HuH-7 (cell line): ENCODE data around the gene RIPOR3.
"Not testable (repeated sequence)": the region's sequence is repeated elsewhere in the genome, so short reads cannot be mapped to it uniquely, and the experiment has no call there.

Source experiments
- DNase-seq: peaks from one replicate; pipeline ENCODE4 v3.0.0; 2011; ENCODE audit warnings: low spot score

RIPOR3 gene

DNA sequence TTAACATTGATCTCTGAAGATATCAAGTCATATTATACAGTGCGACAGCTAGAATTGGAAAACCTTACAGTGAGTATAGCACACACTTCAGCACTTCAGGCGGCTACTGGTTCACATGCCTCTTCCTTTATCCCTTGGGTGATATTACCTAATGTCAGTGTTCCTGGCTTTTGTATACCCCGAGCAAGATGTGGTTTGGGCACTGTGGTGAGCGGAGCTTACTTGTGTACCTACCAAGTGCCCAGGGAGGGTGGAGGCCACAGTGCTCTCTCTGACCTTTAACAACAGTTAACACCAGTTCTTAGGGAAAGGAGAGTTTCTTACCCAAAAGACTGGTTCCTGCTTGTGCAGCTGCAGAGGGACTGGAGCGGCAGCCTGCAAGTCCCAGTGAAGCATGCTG lies 116.8 kb downstream of the RIPOR3 start:
- no peak for DNase-seq

DNA sequence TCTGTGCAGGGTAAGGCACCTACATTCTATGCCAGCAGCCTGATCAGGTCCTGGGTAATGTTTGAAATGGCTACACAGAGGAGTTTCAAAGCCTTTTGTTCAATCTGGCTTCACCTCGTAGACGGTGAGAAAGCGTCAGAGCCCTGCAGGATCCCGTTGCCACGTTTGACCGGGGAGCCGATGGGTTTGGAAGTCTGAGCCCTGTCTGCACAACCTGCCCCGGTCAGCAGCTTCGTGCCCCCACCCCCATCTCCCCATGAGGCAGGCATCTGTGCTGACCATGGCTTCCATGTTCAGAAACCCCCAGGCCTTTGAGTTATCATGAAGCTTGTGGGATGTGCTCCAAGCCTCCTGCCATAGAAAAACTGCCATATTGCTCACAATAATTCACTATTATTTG lies 117.2 kb downstream of the RIPOR3 start:
- no peak for DNase-seq

DNA sequence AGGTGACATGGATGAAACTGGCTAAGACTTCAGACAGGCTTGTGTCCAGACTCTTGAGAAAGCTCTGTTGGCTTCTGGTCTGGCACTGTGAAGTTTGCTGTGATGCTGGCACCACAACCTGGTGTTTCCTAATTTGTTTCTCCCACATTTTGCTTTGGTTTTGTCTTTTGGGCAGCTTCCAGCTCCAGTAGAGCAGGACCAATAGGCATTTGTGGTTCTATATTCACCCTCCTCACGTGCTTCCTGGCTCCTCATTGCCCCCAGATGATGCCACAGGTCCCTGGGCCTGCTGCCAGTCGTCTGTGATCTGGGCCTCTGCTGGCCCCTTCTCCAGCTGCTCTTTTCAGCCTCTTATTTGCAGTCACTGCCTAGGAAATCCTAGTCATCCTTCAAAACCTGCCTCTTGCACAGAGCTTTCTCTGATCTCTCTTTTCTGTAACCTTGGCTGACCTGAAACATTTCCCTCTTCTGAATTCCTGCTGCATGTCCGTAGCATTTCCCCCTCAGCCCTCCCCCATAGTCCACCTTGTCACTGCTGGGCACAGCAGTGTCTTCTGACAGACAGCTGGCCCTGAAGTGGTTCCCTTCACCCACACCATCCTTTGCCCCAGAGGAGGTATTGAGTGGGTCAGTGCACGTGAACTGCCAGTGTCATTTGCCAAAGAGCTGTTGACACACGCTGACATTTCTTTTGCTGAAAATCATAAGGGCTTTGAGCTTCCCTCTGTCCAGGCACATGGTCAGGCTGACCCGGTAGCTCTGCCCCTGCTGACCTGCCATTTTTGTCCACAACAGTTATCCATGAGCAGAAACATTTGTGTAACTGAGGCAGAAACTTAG lies 118.2 kb downstream of the RIPOR3 start:
- no peak for DNase-seq

DNA sequence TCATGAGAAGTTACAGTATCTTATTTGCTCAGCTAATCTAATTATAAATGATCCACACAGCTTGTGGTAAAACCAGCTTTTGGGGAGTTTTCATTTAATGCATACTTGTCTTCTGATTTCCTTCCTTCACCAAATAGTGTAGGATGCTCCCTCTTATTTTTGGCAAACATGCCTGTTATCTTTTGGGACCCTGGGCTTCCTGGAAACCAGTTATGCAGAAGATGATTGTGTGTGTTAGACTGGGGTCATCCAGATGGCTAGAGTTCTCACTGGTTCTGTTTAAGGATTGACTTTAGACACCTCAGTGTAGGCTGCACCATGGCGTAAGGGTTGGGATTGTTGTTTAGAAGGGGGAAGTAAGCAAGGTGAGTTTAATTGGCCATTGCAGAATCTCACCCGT lies 119.9 kb downstream of the RIPOR3 start:
- no peak for DNase-seq

DNA sequence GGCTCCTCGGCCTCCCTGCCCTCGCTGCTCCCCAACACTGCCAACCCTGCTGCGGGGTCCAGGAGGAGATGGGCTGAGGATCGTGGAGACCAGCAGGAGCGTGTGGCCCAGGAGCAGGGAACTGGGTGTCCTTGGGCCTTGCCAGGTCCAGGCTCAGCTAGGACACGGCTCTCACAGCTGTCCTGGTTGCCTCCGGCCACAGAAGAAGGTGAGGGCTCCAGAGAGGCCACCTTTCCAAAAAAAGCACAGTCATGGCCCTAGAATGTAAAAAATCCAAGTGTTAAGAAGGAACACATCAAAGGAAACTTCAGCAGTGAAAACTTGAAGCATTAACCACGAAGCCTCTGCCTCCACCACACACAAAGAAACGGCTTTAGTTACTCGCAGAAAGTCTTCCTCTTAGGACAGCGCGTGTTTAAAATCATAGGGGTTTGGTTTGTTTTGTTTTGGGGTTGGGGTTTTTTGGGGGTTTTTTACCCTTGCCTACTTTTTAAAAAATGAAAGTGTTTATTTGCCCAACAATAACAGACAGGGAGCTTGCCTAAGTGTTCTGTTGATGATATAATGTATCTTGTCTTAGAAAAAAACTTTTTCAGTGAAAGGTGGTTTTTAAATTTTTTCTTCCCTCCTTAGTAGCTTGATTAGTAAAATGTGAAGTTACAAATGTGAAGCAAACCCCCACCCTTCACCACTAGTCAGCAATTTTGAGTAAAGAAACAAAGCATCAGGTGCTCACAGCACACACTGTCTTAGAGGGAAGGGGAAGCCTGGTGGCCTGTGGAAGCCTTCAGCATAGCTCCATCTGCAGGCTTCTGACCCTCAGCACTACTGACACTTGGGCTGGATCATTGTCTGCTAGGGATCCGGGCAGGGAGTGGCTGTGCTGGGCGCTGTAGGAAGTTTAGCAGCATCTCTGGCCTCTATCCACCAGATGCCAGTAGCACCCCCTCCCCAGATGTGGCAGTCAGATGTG lies 121.2 kb downstream of the RIPOR3 start:
- no peak for DNase-seq

DNA sequence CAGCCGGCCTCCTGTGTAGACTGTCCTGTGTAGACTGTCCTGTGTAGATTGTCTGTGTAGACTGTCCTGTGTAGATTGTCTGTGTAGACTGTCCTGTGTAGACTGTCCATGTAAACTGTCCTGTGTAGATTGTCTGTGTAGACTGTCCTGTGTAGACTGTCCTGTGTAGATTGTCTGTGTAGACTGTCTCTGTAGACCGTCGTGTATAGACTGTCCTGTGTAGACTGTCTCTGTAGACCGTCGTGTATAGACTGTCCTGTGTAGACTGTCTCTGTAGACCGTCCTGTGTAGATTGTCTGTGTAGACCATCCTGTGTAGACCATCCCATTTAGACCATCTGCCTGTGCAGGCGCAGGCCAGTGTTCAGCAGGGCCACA lies 121.9 kb downstream of the RIPOR3 start:
- not testable (repeated sequence) for DNase-seq

DNA sequence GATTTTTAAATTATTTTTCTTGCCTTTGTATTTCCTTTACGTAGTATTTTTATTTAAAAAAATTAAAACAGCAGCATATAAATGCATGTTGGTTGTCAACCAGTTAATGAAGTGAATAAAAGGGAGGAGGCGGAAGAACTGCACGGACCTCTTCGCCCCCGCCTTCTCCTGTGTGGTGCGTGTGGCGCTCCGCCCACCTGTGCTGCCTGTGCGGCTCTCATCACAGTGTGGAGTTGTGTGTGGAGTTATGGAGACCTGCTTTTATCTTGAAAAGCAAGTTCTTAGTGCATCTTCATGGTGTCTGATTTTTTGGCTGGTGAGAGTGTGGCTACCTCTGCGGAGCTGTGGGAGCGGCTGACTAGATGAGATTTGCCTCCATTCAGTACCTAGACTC lies 122.8 kb downstream of the RIPOR3 start:
- DNase-seq: no peak

DNA sequence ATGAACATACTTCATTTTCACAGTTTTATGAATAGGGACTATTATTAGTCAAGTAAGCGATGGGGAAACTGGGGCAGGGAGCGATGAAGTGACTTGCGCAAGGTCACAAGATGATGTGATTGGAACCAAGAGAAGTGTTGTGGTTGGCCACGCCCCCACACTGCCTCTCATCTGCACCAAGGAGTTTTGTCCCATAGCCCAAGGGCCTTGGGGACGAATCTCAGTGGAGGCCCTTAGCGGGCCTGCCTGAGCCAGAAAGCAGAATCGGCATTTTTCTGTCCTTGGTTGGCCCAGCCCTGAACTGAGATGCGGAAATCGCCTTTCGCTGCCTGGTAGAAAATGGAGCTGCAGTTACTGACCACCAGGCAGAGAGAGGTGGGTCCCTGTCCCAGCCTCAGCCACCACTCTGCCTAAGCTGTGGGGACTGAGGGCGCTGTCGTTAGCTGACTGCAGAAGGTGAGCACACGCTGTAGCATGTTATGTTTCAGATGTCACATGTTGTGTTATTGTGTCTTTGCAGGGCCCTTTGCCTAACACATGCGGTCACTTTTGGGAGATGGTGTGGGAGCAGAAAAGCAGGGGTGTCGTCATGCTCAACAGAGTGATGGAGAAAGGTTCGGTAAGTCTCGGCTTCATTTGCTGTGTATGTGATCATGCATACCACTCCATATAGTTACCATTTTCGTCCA lies 123.3 kb downstream of the RIPOR3 start:
- no peak for DNase-seq

DNA sequence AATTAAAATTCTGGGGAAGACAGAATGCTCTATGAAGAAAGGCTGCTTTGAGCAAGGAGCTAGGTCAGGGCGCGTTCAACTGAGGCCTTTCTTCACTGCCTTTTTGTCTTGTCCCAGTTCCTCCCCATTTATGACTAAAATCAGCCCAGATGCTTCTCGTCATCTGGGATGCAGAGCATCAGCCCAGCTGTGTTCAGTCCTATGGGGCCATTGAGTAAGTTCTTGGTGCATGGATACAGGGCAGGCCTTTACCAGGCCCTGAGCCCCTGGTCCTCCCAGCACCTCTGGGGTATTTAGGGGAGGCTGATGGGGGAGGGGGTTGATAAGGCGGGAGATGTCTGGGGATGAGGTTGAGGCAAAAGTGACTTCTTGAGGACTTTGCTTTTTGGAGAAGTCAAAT lies 125.5 kb downstream of the RIPOR3 start:
- no peak for DNase-seq

DNA sequence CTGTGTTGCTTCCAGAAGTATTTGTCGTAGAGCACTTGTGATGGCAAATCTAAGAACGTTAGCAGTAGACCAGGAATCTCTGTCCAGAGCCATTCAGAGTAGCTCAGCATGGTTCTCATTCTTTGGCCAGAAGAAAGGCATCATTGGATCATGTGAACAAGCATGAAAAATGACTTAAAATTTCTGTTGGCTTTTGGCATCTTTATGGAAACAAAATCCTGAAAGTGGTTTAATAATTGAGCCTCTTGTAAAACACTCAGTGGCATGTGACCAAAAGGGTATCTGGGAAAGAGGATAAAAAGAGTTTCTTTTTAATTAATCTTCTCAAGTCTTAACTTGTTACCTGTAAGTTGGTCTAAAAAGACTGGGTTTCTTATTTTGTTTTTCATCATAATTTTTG lies 126.0 kb downstream of the RIPOR3 start:
- no peak for DNase-seq

DNA sequence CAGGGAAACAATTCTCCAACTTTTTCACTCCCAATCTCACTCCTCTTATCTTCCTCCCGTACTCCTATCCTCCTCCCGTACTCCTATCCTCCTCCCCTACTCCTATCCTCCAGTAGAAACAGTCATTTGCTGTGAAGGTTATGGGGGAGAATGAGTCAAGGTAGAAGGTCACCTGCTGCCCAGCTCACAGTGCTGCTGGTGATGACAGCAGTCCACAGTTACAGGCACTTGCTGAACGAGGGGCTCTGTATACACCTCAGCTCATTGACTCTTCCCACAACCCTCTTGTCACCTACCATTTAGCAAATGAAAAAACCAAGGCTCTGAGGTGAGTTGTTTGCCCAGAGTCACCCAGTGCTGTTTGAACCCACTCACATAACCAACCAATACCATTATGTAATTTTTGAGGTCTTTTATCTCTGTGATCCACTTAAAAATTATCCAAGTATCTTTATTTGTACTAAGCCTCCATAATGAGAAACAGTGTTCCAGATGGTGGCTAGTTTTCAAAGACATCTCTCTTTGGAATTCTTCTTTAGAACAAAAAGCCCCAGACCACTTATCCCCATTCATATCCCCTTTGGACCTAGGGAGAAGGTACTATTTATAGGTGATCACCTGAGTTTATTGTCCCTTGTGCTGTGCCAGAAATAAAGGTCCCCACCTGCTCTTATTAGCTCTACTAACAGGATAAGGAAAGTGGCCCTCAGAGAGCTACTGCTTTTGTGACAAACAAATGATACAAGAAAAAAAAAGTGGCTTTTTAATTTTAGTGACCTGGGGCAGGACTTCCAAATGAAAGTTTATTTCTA lies 128.0 kb downstream of the RIPOR3 start:
- no peak for DNase-seq

DNA sequence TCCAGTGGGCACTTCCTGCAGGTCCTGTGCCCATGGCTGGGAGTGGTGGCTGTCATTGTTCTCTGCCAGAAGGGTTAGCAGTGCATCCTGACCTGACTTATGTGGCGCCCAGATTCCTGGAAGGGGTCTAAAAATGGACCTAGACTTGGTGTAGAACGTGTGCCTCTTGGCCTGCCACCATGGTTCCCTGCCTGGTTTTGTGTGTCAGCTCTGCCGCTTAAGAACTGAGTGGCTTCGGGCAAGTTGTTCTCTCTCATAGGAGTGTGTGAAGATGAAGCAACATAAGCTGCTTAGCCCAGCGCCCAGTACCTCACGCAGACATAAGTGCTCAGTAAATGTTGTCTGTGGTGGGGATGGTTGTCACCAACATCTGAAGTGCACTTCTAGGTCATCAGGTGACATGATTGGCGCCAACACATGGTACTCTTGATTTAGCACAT lies 129.1 kb downstream of the RIPOR3 start:
- no peak for DNase-seq

DNA sequence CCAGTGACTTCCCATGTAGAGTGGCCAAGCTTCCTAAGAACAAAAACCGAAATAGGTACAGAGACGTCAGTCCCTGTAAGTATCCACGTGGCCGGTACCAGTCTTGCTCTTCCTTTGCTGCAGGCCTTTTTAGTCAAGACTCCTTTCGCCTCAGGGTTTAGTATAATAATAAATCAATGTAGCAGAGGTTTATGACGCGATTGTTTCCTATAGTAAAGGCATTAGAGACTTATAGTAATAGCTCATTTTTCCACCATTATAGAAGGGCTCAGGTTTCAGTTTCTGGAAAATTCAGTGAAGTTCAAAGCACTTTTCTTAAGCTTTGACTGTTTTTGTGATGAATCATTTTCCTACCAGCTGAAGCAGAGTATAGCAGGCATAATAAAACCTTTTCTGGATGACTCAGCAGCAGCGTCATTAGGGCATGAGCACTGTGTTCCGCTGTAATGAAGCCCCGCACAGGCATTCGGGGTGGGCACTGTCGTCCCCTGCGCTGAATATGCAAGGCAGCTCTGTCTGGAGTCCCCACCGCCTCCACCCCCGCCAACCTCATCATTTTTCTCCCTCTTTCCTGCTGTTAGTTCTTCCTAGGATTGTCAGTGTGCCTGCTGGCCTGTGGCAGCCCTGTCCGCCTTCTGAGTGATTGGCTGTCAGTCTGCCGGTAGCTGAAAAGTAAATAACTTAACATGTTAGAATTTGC lies 129.8 kb downstream of the RIPOR3 start:
- DNase-seq: no peak

DNA sequence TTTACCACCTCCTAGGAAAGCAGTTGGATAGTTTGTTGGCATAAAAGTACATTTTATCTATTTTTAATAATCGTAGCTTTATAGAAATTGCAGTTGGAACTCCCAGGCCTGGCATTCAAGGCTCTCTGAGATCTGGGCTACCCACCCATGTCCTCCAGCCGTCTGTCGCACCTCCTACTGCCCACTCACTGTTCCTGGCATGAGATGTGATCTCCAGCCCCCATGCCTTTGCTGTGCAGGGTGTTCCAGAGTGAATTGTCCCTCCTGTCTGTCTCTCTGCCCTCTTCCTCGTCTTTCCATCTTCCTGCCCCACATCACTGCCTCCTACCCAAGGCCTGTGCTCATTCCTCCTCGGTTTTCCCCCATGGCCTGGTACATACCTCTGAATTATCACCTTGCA lies 130.5 kb downstream of the RIPOR3 start:
- no peak for DNase-seq

DNA sequence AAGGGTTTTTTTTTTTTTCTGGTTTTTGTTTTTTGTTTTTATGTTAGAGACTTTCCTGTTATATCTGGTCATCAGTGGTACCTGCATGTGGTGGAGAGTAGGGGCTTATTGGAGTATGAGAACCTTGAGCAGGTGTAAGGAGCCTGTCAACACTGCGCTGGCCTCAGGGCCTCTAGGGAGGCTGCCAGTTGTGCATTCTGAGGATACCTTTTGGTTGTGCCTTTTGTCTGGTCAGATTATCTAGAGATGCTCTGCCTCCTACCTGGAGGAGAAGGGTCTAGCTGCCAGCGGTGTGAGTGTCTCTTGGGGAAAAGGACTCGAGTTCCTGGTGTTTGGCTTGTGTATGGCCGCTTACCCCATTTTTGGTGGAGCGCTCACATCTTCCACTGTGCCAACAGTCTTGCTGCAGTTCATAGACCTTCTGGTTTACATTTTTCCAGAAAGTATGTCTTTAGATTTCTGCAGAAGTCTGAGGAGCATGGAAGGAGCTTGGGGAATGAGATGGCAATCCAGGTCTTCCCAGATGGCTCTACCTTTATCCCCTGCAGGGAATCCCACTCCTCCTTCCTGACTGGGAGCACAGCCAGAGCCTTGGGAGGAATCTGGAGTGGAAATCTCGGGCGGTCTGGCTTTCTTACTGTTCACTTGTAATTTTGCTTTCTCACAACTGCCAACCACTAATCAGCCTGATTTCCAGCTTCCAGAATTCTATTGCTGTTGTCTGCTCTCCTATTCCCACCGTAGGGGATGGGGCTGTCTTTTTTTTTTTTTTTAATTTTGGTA lies 131.3 kb downstream of the RIPOR3 start:
- no peak for DNase-seq

DNA sequence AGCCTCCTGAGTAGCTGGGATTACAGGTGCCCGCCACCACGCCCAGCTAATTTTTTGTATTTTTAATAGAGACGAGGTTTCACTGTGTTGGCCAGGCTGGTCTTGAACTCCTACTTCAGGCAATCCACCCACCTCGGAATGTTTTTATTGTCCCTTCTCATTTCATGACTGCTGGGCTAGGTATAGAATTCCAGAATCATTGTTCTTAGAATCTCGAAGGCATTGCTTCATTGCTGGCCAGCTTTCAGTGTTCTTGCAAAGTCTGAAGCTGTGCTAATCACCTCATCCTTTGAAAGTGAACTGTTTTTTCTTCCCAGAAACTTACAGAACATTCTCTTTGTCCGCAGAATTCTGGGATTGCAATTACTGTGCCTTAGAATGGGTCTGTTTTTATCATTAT lies 132.2 kb downstream of the RIPOR3 start:
- DNase-seq: no peak

DNA sequence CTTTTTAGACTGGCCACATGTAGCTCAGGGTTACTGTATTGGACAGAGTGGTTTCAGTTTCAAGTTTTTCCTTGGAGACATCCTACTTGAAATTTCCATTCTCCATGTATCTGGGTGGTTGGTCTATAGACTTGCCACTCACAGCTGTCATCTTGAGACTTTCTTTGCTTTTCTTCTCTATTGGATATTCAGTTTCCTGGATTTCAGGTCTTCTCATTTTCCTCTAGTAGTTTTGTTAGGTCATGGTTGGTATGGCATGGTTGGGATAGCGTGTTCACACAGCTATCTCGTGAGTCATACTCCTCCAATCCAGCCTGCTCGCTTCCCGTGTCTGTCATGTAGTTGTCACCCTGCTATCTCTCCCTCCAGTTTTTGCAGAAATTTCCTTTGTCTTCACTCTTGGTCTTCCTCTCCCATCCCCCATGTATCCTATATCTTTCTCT lies 132.8 kb downstream of the RIPOR3 start:
- no peak for DNase-seq

DNA sequence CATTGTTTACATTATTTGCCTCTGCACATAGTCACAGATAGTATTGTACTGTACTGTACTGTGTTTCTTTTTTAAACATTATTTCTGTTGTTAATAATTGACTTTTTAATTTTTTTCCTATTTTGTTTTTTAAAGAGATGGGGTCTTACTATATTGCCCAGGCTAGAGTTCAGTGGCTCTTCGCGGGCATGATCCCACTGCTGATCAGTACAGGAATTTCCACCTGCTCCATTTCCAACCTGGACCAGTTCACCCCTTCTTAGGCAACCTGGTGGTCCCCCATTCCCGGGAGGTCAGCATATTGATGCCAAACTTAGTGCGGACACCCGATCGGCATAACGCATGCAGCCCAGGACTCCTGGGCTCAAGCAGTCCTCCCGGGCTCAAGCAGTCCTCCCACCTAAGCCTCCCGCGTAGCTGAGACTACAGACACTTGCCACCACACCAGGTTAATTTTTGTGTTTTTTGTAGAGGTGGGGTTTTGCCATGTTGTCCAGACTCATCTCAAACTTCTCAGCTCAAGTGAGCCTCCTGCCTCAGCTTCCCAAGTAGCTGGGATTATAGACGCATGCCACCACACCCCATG lies 133.7 kb downstream of the RIPOR3 start:
- no peak for DNase-seq

DNA sequence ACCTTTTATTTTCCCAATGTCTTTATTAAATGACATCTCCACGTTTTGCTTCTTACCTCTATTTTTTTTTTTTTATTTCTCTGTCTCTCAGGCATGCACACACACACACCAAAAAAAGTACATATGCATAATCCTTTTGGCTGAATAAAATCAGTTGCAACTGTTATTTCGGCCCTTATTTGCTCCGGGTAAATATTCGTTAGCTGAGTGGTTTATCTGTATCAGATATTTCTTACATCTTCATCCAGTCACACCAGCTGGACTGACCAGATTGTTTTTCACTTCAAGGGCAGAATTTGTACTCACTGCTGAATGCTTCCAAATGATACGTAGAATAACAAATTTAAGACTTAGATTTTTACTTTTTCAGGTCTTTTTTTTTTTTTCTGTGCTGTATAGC lies 135.7 kb downstream of the RIPOR3 start:
- no peak for DNase-seq
